ENCODE results near the gene MGAT4B.

GRCh38 chr5:179814090-179814489 is 7.4 kb upstream of the MGAT4B start:
- TF ChIP-seq CTCF (conservative IDR thresholded peaks at IDR 0.05) (no peak), ZFX (IDR thresholded peaks at IDR 0.05) (no peak)
